Cardiac fibroblast (primary cell): ENCODE measurements around the gene ADAM12.

Experiments used
- DNase-seq, 2 donors: peaks; one replicate each; pipeline versions ENCODE4 v3.0.0 to v3.0.0-alpha.2; 2010; ENCODE audit warnings: low read depth in 2 of 2
- H3K4me3 ChIP-seq, 2 donors: replicated peaks in 1 of 2; 1 replicate in 1 of 2; 2 replicates in 1 of 2; pipeline ENCODE4 v1.5.1; 2011; ENCODE audit warnings: low read depth in 2 of 2, low read length in 2 of 2, mild to moderate bottlenecking in 2 of 2, moderate library complexity in 1 of 2
- TF ChIP-seq, protein P1 (sequence below): IDR thresholded peaks from one replicate; pipeline ENCODE4 v1.5.1; 2011; ENCODE audit warnings: low read depth, mild to moderate bottlenecking, low read length, inconsistent platforms

The ADAM12 gene

DNA sequence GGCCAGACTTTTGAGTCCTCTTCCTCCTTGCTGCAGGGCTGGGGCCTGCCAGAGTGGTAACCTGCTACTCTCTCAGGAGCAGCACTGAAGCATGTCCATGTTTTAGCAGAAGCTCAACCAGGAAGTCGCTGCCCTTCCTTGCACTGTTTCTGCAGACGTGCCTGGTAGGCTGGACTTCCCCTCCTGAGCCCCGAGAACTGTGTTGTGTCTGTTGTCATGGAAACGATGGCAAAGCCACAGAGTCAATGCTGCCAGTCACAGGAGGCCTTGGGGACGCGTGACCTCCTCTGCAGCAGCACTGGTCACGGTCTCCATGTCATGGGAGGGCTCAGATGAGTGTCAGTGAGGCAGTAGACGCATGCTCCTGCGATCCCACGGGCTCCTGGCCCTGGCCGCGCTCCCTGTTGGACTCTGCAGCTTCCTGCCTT is 346.5 kb downstream of the ADAM12 start:
- no peak overlapping the region for H3K4me3 ChIP-seq

DNA sequence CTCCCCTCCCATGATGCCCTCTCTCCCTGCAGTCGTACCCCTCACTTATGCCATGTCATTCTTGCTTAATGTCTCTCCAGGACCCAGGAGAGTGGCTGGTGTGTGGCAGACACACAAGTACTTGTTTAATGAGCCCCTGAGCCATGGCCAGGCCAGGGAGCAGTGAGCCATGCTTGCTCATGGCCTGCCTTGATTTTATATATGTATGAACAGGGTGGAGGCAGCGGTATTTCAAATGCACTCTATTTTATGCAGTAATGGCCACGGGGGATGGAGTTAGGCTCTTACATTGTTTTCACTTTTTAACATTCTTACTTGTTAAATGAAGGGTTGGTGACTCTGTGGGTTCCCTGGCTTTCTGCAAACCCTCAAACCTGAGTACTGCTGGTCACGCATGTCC is 347.2 kb downstream of the ADAM12 start:
- no peak overlapping the region for H3K4me3 ChIP-seq
- TF ChIP-seq, protein P1, sequence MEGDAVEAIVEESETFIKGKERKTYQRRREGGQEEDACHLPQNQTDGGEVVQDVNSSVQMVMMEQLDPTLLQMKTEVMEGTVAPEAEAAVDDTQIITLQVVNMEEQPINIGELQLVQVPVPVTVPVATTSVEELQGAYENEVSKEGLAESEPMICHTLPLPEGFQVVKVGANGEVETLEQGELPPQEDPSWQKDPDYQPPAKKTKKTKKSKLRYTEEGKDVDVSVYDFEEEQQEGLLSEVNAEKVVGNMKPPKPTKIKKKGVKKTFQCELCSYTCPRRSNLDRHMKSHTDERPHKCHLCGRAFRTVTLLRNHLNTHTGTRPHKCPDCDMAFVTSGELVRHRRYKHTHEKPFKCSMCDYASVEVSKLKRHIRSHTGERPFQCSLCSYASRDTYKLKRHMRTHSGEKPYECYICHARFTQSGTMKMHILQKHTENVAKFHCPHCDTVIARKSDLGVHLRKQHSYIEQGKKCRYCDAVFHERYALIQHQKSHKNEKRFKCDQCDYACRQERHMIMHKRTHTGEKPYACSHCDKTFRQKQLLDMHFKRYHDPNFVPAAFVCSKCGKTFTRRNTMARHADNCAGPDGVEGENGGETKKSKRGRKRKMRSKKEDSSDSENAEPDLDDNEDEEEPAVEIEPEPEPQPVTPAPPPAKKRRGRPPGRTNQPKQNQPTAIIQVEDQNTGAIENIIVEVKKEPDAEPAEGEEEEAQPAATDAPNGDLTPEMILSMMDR, result no peak
- no peak for DNase-seq

More for the DNA sequence above, 346.5 kb downstream of the ADAM12 start:
- TF ChIP-seq, protein P1, result no peak
- DNase-seq, result peak; percentile 88 to 92

DNA sequence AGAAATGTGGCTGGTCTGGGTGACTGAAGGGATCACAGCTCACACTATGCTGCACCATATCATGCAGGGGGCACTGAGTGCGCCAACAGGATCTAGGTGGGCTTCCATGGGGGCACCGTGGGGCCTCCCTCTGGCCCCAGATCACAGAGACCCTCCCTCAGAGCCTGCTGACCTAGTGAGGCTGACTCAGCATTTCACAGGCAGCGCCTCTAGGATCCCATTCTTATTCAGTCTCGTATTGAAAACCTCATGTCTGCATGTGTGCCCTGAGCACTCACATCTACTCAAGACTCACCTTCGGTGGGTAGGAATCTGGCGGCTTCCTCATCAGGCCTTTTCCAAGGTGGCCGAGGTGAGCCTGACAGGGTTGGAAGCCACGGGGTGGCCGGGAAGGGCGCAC is 350.3 kb downstream of the ADAM12 start:
- DNase-seq, result no peak
- TF ChIP-seq, protein P1, result no peak
- H3K4me3 ChIP-seq, result no peak overlapping the region

DNA sequence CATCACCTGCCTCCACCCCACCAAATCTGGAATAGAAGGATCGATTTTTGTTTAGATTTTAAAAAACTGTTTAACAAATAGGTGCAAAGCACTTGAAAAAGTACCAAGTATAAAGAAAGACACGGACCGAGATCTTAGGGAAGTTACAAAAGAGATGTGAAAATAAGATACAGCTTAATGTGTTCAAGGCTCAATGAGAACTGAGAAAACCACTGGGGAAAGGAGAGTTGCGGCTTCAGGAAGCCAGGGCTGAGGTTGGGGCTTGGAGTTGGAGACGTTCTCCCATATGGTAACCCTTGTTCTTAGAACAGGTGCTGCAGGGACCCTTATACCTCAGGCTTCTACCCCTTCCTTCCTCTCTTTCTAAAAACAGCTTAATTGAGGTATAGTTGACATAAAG is 351.8 kb downstream of the ADAM12 start:
- H3K4me3 ChIP-seq, result no peak overlapping the region

DNA sequence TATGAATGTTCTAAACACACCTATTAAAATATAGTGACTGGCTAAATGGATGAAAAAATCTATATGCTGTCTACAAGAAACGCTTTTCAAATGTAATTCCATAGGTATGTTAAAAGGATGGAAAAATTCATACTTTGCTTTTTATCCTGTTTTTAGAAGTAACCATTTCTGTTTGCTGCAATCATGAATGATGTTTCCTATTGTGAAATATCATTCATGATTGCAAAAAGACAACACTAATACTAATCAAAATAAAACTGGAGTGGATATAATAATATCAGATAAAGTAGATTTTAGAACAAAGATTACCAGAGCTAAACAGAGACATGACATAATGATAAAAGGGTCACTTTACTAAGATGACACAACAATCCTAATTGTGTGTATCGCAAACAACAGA is 353.7 kb downstream of the ADAM12 start:
- no peak for DNase-seq
- TF ChIP-seq, protein P1, result no peak

More for the DNA sequence above, 351.8 kb downstream of the ADAM12 start:
- DNase-seq, result no peak
- TF ChIP-seq, protein P1, result no peak

DNA sequence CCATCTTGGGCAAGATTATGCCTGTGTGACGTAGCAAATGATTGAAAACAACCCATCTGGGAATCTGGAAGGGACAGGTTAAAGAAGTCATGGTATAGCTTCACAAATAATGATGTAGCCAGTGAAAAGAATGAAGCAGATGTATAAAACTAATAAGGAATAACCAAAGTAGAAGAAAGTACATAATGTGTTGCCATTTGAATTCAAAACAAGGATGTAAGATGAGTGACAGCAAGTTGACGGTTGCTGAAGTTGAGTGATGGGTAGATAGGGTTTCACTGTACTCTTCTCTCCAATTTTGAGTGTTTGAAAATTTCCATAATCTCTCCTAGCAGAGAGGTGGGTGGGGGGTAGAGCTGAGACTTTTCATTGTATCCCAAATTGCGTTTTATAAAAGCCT is 358.3 kb downstream of the ADAM12 start:
- DNase-seq, result no peak
- H3K4me3 ChIP-seq, result no peak overlapping the region
- TF ChIP-seq, protein P1, result no peak

More for the DNA sequence above, 353.7 kb downstream of the ADAM12 start:
- H3K4me3 ChIP-seq, result no peak overlapping the region

DNA sequence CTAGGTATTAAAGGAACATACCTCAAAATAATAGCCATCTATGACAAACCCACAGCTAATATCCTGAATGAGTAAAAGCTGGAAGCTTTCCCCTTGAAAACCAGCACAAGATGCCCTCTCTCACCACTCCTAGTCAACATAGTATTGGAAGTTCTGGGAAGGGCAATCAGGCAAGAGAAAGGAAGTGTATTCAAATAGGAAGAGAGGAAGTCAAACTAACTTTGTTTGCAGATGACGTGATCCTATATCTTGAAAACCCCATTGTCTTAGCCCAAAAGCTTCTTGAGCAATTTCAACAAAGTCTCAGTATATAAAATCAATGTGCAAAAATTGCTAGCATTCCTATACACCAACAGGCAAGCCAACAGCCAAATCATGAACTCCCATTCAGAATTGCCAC is 360.6 kb downstream of the ADAM12 start:
- TF ChIP-seq, protein P1, result no peak
- no peak overlapping the region for H3K4me3 ChIP-seq
- DNase-seq, result peak in 1 of 2 donors; percentile 55
